GM18519 (cell line): Measurements from ENCODE around the gene NTSR1.

Source experiments
- ATAC-seq: cut with Tn5 transposase; IDR thresholded peaks from one replicate; pipeline ENCODE4 v1.9.1; 2021; ENCODE audit warnings: mild to moderate bottlenecking, moderate library complexity; ENCODE audit not compliant: unreplicated experiment, low FRiP score

The NTSR1 gene

DNA sequence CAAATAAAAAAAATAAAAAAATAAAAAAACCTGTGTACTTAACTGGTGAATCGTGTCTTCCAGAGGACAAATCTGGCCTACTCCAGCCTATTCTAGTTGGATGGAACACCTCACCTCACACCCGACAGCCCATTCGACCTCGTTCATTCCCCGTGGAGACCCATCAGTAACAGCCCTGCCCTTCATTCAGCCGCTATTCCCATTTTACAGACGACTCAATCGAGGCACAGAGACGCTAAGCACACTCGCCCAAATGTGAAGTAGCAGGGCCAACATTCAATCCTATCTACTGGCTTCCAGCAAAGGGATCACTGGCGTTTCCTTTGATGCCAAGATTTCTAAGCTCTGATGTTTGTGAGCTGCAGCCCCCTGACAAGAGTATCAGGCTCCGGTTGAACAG, 1.8 kb upstream of the NTSR1 start:
- no peak for ATAC-seq

- no peak for ATAC-seq
Measured at GRCh38 chr20:62707276-62707920, 1.2 kb upstream of the NTSR1 start.

GRCh38 chr20:62707921-62708521, 615 bp upstream of the NTSR1 start:
- no peak for ATAC-seq

DNA sequence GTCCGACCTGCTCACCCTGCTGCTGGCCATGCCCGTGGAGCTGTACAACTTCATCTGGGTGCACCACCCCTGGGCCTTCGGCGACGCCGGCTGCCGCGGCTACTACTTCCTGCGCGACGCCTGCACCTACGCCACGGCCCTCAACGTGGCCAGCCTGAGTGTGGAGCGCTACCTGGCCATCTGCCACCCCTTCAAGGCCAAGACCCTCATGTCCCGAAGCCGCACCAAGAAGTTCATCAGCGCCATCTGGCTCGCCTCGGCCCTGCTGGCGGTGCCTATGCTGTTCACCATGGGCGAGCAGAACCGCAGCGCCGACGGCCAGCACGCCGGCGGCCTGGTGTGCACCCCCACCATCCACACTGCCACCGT, 885 bp downstream of the NTSR1 start:
- ATAC-seq, result no peak

- no peak for ATAC-seq
Measured at GRCh38 chr20:62710221-62710885, 1.7 kb downstream of the NTSR1 start.

- no peak for ATAC-seq
Measured at GRCh38 chr20:62710886-62711702, 2.5 kb downstream of the NTSR1 start.

- ATAC-seq, result no peak
Measured at GRCh38 chr20:62711703-62712101, 3.1 kb downstream of the NTSR1 start.

- no peak for ATAC-seq
Measured at GRCh38 chr20:62712606-62713005, 4.0 kb downstream of the NTSR1 start.

- ATAC-seq, result no peak
Measured at GRCh38 chr20:62714006-62714405, 5.4 kb downstream of the NTSR1 start.

DNA sequence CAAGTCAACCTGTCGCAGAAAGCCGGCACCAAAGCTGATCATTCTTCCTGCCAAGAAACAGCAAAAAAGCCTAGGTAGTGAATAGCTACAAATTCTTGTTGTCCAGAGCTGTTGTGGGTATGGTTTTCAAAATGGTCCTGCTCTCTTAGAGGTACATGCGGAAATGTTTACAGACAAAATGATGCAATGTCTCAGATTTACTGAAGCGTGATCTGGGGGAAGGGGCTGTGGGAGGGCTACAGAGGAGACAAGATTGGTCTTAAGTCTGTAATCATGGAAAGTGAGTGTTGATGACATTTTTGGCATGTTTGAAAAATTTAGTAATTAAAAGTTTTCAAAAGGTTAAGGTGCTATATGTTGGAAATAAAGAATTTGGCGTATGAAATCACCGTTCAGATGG, 6.2 kb downstream of the NTSR1 start:
- ATAC-seq, result no peak

DNA sequence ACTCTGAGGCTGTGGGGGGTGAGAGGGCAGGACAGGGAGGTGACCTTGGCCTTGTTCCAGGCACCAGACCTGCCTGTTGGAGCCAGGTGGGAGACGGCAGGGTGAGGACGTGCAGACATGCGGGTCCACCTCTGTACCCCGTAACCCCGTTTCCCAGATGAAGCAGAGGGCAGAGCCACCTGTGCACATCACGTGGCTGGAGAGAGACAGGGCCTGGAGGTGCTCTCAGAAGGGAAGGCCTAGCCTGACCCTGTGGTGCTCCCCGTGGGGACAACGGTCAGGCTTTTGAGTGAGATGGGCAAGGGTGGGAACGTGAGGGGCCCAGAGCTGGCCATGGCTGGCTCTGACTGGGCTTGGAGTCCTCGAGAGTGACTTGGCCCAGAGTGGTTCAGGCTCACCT, 6.6 kb downstream of the NTSR1 start:
- ATAC-seq, result no peak

- no peak for ATAC-seq
Measured at GRCh38 chr20:62716198-62716940, 7.7 kb downstream of the NTSR1 start.

DNA sequence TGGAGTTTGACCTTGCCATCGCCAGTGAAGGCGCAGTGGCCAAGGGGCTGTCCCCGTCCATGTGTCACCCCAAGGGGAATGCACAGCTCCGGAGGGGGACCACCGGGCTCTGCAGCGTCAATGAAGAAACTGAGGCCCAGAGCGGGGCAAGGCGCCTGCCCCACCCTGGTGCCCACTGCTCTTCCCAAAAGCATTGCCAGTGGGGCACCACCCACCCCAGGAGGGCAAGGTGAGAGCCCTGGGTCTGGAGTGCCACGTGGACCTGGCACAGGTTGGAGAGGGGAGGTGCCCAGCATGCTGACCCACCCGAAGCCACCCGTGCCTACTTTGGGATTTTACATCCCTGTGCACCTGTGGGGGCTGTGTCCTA, 8.3 kb downstream of the NTSR1 start:
- ATAC-seq, result no peak

- ATAC-seq, result no peak
Measured at GRCh38 chr20:62717933-62718332, 9.3 kb downstream of the NTSR1 start.

- no peak for ATAC-seq
Measured at GRCh38 chr20:62718546-62718945, 9.9 kb downstream of the NTSR1 start.

GRCh38 chr20:62719250-62719935, 10.8 kb downstream of the NTSR1 start:
- no peak for ATAC-seq

- ATAC-seq, result no peak
Measured at GRCh38 chr20:62721511-62722370, 13.1 kb downstream of the NTSR1 start.

DNA sequence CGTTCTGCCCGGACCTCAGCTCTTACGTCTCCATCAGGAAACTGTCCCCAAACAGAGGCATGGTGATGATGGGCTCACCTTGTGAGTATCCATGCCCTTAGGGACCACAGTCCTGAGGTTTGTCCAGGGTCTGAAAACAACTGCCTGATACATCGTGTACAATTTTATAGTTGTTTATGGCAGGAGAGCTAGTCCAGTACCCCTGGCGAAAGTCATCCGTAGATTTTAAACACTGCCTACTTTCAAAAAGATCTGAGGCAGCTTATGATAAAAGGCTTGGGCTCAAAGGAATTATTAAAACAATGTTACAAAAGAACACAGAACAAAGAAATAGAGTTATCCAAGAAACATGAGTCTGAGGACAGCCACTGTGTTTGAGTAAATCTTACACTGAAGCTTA, 14.0 kb downstream of the NTSR1 start:
- no peak for ATAC-seq

DNA sequence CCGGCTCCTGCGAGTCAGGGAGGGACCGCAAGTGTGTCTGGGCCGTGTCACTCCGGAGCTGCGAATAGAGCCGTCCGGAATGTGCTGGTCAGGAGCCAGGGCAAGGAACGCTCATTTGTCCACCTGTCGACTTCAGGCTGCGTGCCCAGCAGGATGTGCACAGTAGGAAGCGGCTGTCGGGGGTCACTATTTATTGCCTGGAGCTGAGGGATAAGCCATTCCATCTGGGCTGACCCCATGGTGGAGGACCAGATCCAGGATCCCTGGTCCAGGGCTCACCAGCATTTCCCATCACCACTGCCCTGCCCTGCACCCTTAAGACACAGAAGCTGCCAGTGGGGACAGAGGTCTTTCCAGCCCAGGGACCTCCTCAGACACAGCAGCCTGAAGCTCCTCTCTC, 14.7 kb downstream of the NTSR1 start:
- ATAC-seq, result no peak
